ENCODE data around the gene ADCY4. TPM values are rescaled to one million over a fixed set of nuclear protein-coding genes. Genes with fewer than 3 reads are reported as not detected.
"Not testable (repeated sequence)": the region's sequence is repeated elsewhere in the genome, so short reads cannot be mapped to it uniquely, and the experiment has no call there.

The ADCY4 gene
- total and polyA plus RNA-seq, 4 donors: 3.5 to 16.0 (median 10.5) TPM

GRCh38 chr14:24356208-24356607 is 21.3 kb upstream of the ADCY4 start:
- Histone ChIP-seq H3K9me3 (ENCODE audit: control insufficient read depth, insufficient read depth, low read length) (no peaks in the 10 kb centered on the region), H3K36me3 (ENCODE audit: control insufficient read depth, insufficient read depth, low read length) (no peaks in the 10 kb centered on the region), H3K27ac (ENCODE audit: low read depth, low read length) (no peak overlapping the region), H3K4me3 (ENCODE audit: low read depth, low read length) (no peak overlapping the region), H3K27me3 (ENCODE audit: control insufficient read depth, insufficient read depth, low read length) (peaks cover 18% of the 10 kb centered on the region), H3K4me1 (ENCODE audit: control insufficient read depth, insufficient read depth, low read length) (no peaks in the 10 kb centered on the region)
- no peak for DNase-seq (ENCODE audit: low read depth in 4 of 6, low spot score in 6 of 6)
- WGBS (ENCODE audit: insufficient coverage): 81% methylated on average over 2 of the region's 4 CpGs

DNA sequence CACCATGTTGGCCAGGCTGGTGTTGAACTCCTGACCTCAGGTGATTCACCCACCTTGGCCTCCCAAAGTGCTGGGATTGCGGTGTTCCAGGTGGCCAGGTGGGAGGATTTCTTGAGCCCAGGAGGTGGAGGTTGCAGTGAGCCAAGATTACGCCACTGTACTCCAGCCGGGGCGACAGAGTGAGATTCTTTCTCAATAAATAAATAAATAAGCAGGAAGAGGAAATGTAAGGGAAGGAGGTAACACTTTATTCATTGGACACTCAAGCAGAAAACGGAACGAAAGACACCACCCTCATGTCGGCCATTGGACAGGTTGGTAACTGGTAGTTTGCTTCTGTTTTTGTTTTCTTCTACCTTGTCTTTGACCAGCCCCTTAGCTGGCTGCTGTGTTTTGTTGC is 20.1 kb upstream of the ADCY4 start:
- WGBS (ENCODE audit: insufficient coverage): 92% methylated on average over 2 of the region's 7 CpGs
- DNase-seq (ENCODE audit: low read depth in 4 of 6, low spot score in 6 of 6): no peak
- Histone ChIP-seq H3K4me1 (ENCODE audit: control insufficient read depth, insufficient read depth, low read length) (no peaks in the 10 kb centered on the region), H3K36me3 (ENCODE audit: control insufficient read depth, insufficient read depth, low read length) (no peaks in the 10 kb centered on the region), H3K9me3 (ENCODE audit: control insufficient read depth, insufficient read depth, low read length) (no peaks in the 10 kb centered on the region), H3K4me3 (ENCODE audit: low read depth, low read length) (no peak overlapping the region), H3K27me3 (ENCODE audit: control insufficient read depth, insufficient read depth, low read length) (peaks cover 21% of the 10 kb centered on the region), H3K27ac (ENCODE audit: low read depth, low read length) (no peak overlapping the region)

DNA sequence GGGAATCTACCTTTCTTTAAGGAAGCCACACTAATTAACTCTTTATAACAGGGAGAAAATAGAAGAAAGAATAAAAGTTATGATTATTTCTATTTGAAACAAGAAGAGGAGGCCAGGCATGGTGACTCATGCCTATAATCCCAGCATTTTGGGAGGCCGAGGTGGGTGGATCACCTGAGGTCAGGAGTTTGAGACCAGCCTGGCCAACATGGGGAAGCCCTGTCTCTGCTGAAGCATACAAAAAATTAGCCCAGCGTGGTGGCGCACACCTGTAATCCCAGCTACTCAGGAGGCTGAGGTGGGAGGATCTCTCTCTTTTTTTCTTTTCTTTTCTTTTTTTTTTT is 19.6 kb upstream of the ADCY4 start:
- not testable (repeated sequence) for H3K36me3 ChIP-seq (ENCODE audit: control insufficient read depth, insufficient read depth, low read length); H3K4me3 ChIP-seq (ENCODE audit: low read depth, low read length)
- 80% methylated on average over 1 of the region's 3 CpGs for WGBS (ENCODE audit: insufficient coverage)

DNA sequence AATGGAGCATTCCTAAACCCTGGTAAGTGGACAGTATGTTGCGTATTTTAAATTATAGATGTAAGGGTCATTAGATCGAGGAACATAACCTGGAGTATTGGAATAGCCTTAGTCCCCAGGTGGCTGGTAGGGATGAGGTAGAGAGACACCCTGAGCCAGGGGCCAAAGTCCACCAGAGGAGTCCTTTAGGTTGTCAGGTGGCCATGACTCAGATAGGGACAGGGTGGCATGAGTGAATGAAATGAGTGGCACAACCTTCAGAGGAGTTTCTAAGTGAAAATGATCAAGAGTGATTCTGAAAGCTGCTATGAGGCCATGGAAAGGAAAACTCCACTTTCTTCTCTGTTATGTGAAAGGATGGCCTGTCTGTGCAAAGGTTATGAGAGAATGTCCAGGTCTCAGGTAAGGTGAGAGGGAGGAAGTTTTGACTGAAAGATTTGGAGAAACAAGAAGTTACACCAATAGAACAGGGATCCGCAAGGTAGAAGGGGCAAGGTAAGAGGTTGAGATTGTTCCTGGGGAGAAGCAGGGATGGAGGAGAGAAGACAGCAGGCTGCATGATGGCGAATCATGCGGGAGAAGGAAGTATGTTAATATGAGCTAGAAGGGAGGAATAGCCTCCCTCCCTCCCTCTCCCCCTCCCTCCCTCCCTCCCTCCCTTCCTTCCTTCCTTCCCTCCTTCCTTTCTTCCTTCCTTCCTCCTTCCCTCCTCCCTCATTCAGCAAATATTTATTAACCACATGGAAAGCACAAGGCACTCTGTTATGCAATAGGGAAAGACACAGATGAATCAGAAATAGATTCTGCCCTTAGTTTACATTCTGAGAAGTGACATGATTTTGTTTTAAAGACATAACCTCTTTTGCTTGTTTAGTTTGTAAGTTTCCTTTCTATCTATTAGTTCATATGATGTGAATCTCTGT is 18.9 kb upstream of the ADCY4 start:
- Histone ChIP-seq H3K4me1 (ENCODE audit: control insufficient read depth, insufficient read depth, low read length) (no peaks in the 10 kb centered on the region), H3K4me3 (ENCODE audit: low read depth, low read length) (no peak overlapping the region)
- WGBS (ENCODE audit: insufficient coverage): 98% methylated on average over 3 of the region's 5 CpGs

More for the DNA sequence above, 19.6 kb upstream of the ADCY4 start:
- not testable (repeated sequence) for H3K9me3 ChIP-seq (ENCODE audit: control insufficient read depth, insufficient read depth, low read length); DNase-seq (ENCODE audit: low read depth in 4 of 6, low spot score in 6 of 6); H3K4me1 ChIP-seq (ENCODE audit: control insufficient read depth, insufficient read depth, low read length); H3K27ac ChIP-seq (ENCODE audit: low read depth, low read length)
- H3K27me3 ChIP-seq (ENCODE audit: control insufficient read depth, insufficient read depth, low read length): peaks cover 22% of the 10 kb centered on the region

GRCh38 chr14:24351517-24351916 is 16.6 kb upstream of the ADCY4 start:
- Histone ChIP-seq H3K36me3 (ENCODE audit: control insufficient read depth, insufficient read depth, low read length) (no peaks in the 10 kb centered on the region), H3K27ac (ENCODE audit: low read depth, low read length) (no peak overlapping the region), H3K4me1 (ENCODE audit: control insufficient read depth, insufficient read depth, low read length) (no peaks in the 10 kb centered on the region), H3K9me3 (ENCODE audit: control insufficient read depth, insufficient read depth, low read length) (no peaks in the 10 kb centered on the region), H3K27me3 (ENCODE audit: control insufficient read depth, insufficient read depth, low read length) (peaks cover 28% of the 10 kb centered on the region), H3K4me3 (ENCODE audit: low read depth, low read length) (no peak overlapping the region)
- WGBS (ENCODE audit: insufficient coverage): 21% methylated on average over 4 of the region's 4 CpGs
- peak in 1 of 6 donors; percentile 50 for DNase-seq (ENCODE audit: low read depth in 4 of 6, low spot score in 6 of 6)

More for the DNA sequence above, 18.9 kb upstream of the ADCY4 start:
- no peak for DNase-seq (ENCODE audit: low read depth in 4 of 6, low spot score in 6 of 6)
- no peaks in the 10 kb centered on the region for H3K9me3 ChIP-seq (ENCODE audit: control insufficient read depth, insufficient read depth, low read length)
- no peaks in the 10 kb centered on the region for H3K36me3 ChIP-seq (ENCODE audit: control insufficient read depth, insufficient read depth, low read length)
- peaks cover 22% of the 10 kb centered on the region for H3K27me3 ChIP-seq (ENCODE audit: control insufficient read depth, insufficient read depth, low read length)
- no peak overlapping the region for H3K27ac ChIP-seq (ENCODE audit: low read depth, low read length)

DNA sequence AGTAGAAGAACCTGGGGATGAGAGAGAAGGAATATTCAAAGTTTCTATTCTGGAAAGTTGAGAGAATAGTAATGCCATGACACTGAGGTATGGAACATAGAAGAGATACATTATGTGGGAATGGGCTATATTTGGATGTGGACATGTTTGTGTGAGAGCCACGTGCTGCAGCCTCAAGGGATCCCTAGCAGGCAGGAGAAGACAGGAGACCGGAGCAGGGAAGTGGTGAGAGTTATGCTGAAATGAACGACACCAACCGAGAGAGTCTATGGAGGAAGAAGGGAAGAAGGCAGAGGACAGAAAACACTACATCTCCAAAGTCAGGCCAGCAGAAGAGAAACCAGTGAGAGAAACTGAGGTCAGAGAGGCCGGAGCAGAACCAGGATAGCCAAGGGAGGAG is 14.9 kb upstream of the ADCY4 start:
- H3K36me3 ChIP-seq (ENCODE audit: control insufficient read depth, insufficient read depth, low read length): no peaks in the 10 kb centered on the region
- WGBS (ENCODE audit: insufficient coverage): 71% methylated on average over 3 of the region's 5 CpGs
- no peak overlapping the region for H3K4me3 ChIP-seq (ENCODE audit: low read depth, low read length)
- H3K4me1 ChIP-seq (ENCODE audit: control insufficient read depth, insufficient read depth, low read length): no peaks in the 10 kb centered on the region
- no peaks in the 10 kb centered on the region for H3K9me3 ChIP-seq (ENCODE audit: control insufficient read depth, insufficient read depth, low read length)
- H3K27ac ChIP-seq (ENCODE audit: low read depth, low read length): no peak overlapping the region
- H3K27me3 ChIP-seq (ENCODE audit: control insufficient read depth, insufficient read depth, low read length): peaks cover 28% of the 10 kb centered on the region
- no peak for DNase-seq (ENCODE audit: low read depth in 4 of 6, low spot score in 6 of 6)

DNA sequence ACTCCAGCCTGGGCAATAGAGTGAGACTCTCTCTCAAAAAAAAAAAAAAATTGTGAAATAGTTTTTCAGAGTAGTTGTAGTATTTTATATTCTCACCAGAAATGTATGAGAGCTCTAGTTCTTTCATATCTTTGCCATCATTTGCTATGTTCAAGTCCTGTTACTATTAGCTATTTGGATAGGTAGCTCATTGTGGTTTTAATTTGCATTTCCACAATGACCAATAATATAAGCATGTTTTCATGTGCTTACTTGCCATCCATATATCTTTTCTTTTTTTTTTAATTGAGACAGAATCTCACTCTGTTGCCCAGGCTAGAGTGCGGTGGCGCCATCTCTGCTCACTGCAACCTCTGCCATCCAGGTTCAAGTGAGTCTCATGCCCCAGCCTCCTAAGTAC is 13.3 kb upstream of the ADCY4 start:
- DNase-seq (ENCODE audit: low read depth in 4 of 6, low spot score in 6 of 6): no peak
- 100% methylated on average over 2 of the region's 2 CpGs for WGBS (ENCODE audit: insufficient coverage)
- Histone ChIP-seq H3K4me3 (ENCODE audit: low read depth, low read length) (no peak overlapping the region), H3K4me1 (ENCODE audit: control insufficient read depth, insufficient read depth, low read length) (no peaks in the 10 kb centered on the region), H3K9me3 (ENCODE audit: control insufficient read depth, insufficient read depth, low read length) (no peaks in the 10 kb centered on the region), H3K27ac (ENCODE audit: low read depth, low read length) (no peak overlapping the region), H3K27me3 (ENCODE audit: control insufficient read depth, insufficient read depth, low read length) (peaks cover 30% of the 10 kb centered on the region), H3K36me3 (ENCODE audit: control insufficient read depth, insufficient read depth, low read length) (no peaks in the 10 kb centered on the region)

DNA sequence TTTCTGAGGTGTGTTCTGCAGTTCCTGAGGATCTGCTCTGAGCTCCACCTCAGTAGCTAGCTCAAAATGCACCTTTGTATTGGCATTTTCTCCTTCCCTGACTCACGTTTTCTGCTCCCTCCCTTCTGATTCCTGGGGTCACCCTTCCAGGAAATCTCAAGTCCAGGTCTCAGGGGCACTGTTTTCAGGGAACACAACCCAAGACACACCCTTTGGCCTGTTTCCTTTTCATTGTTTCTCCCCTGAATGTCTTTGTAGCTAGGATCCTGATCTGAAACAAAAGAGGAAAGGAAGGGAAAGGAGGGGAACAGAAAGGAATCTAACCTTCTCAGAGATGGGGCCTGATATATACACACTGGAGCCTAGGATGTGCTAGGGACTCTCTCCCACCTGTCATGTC is 12.3 kb upstream of the ADCY4 start:
- DNase-seq (ENCODE audit: low read depth in 4 of 6, low spot score in 6 of 6): no peak
- no peaks in the 10 kb centered on the region for H3K9me3 ChIP-seq (ENCODE audit: control insufficient read depth, insufficient read depth, low read length)
- H3K27me3 ChIP-seq (ENCODE audit: control insufficient read depth, insufficient read depth, low read length): peaks cover 26% of the 10 kb centered on the region
- no peaks in the 10 kb centered on the region for H3K4me1 ChIP-seq (ENCODE audit: control insufficient read depth, insufficient read depth, low read length)
- WGBS (ENCODE audit: insufficient coverage): 33% methylated on average over 1 of the region's 1 CpG
- no peak overlapping the region for H3K27ac ChIP-seq (ENCODE audit: low read depth, low read length)
- no peaks in the 10 kb centered on the region for H3K36me3 ChIP-seq (ENCODE audit: control insufficient read depth, insufficient read depth, low read length)
- no peak overlapping the region for H3K4me3 ChIP-seq (ENCODE audit: low read depth, low read length)

DNA sequence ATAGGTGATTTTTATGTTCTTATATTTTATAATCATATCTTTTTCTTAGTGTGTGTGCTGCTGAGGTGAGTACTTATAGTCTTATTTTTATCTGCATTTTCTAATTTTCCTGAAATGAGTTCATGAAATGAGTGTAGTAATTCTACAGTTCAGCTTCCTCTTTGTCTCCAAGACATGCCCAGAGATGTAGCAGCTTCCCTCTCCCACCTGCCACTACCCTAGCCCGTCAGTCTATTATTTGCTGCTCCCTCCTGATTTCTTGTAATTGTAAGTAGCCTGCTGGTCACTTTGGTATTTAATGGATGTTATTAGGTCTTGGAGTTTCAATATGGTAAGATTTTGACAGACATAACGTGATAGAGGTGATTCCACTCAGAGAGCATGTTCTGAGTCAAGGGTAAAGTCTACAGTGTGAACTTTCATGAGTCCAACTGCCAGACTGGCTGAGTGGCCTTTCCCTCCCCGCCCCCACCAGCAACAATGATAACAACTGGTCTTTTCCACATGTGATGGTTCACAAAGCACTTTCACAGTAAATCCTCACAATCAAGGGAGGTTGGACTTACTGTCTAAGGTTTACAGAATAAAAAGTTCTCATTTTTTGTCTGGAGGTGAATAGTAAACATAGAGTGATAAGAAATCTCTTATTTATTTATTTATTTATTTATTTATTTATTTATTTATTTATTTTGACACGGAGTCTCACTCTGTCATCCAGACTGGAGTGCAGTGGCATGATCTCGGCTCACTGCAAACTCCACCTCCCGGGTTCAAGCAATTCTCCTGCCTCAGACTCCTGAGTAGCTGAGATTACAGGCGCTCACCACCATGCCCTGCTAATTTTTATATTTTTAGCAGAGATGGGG is 9.2 kb upstream of the ADCY4 start:
- Histone ChIP-seq H3K36me3 (ENCODE audit: control insufficient read depth, insufficient read depth, low read length) (no peaks in the 10 kb centered on the region), H3K27me3 (ENCODE audit: control insufficient read depth, insufficient read depth, low read length) (peaks cover 34% of the 10 kb centered on the region), H3K9me3 (ENCODE audit: control insufficient read depth, insufficient read depth, low read length) (no peaks in the 10 kb centered on the region), H3K27ac (ENCODE audit: low read depth, low read length) (no peak overlapping the region), H3K4me1 (ENCODE audit: control insufficient read depth, insufficient read depth, low read length) (peaks cover 10% of the 10 kb centered on the region), H3K4me3 (ENCODE audit: low read depth, low read length) (no peak overlapping the region)
- WGBS (ENCODE audit: insufficient coverage): 80% methylated on average over 2 of the region's 7 CpGs
- DNase-seq (ENCODE audit: low read depth in 4 of 6, low spot score in 6 of 6): no peak

All from spinal cord (tissue), 10 donors.